ENCODE data around the gene RHNO1. TPM values are rescaled to one million over a fixed set of nuclear protein-coding genes. Genes with fewer than 3 reads are reported as not detected.

Gene RHNO1
- polyA plus RNA-seq, 1 donor from 2014 or later: 85.8 TPM

- H3K9me2 ChIP-seq (ENCODE audit: insufficient read depth, low read length): no peaks in the 10 kb centered on the region
- H3K36me3 ChIP-seq (ENCODE audit: insufficient read depth, low read length): no peaks in the 10 kb centered on the region
- TF ChIP-seq POLR2AphosphoS5 (IDR thresholded peaks at IDR 0.05) (no peak), RAD21 (conservative IDR thresholded peaks at IDR 0.05) (no peak), EZH2 (IDR thresholded peaks at IDR 0.05; ENCODE audit: borderline replicate concordance, insufficient read depth, low read length, poor library complexity, severe bottlenecking) (no peak), TAF1 (IDR thresholded peaks at IDR 0.05; ENCODE audit: low read depth) (no peak), SMC3 (conservative IDR thresholded peaks at IDR 0.05; ENCODE audit: poor library complexity) (no peak), MXI1 (conservative IDR thresholded peaks at IDR 0.05; ENCODE audit: poor library complexity, severe bottlenecking) (no peak), EP300 (conservative IDR thresholded peaks at IDR 0.05; ENCODE audit: poor library complexity, severe bottlenecking) (no peak)
- TF ChIP-seq, protein P1, sequence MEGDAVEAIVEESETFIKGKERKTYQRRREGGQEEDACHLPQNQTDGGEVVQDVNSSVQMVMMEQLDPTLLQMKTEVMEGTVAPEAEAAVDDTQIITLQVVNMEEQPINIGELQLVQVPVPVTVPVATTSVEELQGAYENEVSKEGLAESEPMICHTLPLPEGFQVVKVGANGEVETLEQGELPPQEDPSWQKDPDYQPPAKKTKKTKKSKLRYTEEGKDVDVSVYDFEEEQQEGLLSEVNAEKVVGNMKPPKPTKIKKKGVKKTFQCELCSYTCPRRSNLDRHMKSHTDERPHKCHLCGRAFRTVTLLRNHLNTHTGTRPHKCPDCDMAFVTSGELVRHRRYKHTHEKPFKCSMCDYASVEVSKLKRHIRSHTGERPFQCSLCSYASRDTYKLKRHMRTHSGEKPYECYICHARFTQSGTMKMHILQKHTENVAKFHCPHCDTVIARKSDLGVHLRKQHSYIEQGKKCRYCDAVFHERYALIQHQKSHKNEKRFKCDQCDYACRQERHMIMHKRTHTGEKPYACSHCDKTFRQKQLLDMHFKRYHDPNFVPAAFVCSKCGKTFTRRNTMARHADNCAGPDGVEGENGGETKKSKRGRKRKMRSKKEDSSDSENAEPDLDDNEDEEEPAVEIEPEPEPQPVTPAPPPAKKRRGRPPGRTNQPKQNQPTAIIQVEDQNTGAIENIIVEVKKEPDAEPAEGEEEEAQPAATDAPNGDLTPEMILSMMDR (IDR thresholded peaks at IDR 0.05; ENCODE audit: poor library complexity, severe bottlenecking): no peak
- TF ChIP-seq, protein P2, sequence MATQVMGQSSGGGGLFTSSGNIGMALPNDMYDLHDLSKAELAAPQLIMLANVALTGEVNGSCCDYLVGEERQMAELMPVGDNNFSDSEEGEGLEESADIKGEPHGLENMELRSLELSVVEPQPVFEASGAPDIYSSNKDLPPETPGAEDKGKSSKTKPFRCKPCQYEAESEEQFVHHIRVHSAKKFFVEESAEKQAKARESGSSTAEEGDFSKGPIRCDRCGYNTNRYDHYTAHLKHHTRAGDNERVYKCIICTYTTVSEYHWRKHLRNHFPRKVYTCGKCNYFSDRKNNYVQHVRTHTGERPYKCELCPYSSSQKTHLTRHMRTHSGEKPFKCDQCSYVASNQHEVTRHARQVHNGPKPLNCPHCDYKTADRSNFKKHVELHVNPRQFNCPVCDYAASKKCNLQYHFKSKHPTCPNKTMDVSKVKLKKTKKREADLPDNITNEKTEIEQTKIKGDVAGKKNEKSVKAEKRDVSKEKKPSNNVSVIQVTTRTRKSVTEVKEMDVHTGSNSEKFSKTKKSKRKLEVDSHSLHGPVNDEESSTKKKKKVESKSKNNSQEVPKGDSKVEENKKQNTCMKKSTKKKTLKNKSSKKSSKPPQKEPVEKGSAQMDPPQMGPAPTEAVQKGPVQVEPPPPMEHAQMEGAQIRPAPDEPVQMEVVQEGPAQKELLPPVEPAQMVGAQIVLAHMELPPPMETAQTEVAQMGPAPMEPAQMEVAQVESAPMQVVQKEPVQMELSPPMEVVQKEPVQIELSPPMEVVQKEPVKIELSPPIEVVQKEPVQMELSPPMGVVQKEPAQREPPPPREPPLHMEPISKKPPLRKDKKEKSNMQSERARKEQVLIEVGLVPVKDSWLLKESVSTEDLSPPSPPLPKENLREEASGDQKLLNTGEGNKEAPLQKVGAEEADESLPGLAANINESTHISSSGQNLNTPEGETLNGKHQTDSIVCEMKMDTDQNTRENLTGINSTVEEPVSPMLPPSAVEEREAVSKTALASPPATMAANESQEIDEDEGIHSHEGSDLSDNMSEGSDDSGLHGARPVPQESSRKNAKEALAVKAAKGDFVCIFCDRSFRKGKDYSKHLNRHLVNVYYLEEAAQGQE (IDR thresholded peaks at IDR 0.05; ENCODE audit: borderline replicate concordance): no peak
- no peak overlapping the region for H3K4me3 ChIP-seq (ENCODE audit: low read length)
- H3K4me2 ChIP-seq (ENCODE audit: low read length): no peak overlapping the region
- no peaks in the 10 kb centered on the region for H3K27me3 ChIP-seq (ENCODE audit: insufficient read depth, low read depth, low read length)
- no peaks in the 10 kb centered on the region for H4K20me1 ChIP-seq (ENCODE audit: insufficient read depth)
- H3K9ac ChIP-seq (ENCODE audit: low read length): no peak overlapping the region
- no peaks in the 10 kb centered on the region for H3K79me2 ChIP-seq (replicated peaks; ENCODE audit: insufficient read depth, low read length)
- no peak overlapping the region for H2AFZ ChIP-seq (ENCODE audit: low read depth, low read length)
- H3K27ac ChIP-seq (ENCODE audit: low read length): no peak overlapping the region
- no peaks in the 10 kb centered on the region for H3F3A ChIP-seq (ENCODE audit: insufficient read depth, low read length, poor library complexity, severe bottlenecking)
- H3K9me3 ChIP-seq (ENCODE audit: low read length): no peaks in the 10 kb centered on the region
Measured at GRCh38 chr12:2841056-2841650, 35.9 kb upstream of the RHNO1 start.

GRCh38 chr12:2842948-2843347 lies 34.1 kb upstream of the RHNO1 start:
- H3K4me2 ChIP-seq (ENCODE audit: low read length): no peak overlapping the region
- no peak overlapping the region for H3K4me3 ChIP-seq (ENCODE audit: low read length)
- H3K9me3 ChIP-seq (ENCODE audit: low read length): no peaks in the 10 kb centered on the region
- H3K36me3 ChIP-seq (ENCODE audit: insufficient read depth, low read length): no peaks in the 10 kb centered on the region
- H3K79me2 ChIP-seq (replicated peaks; ENCODE audit: insufficient read depth, low read length): no peaks in the 10 kb centered on the region
- H2AFZ ChIP-seq (ENCODE audit: low read depth, low read length): no peak overlapping the region
- no peaks in the 10 kb centered on the region for H3F3A ChIP-seq (ENCODE audit: insufficient read depth, low read length, poor library complexity, severe bottlenecking)
- H4K20me1 ChIP-seq (ENCODE audit: insufficient read depth): no peaks in the 10 kb centered on the region
- no peak for TF ChIP-seq RAD21 (conservative IDR thresholded peaks at IDR 0.05)
- TF ChIP-seq EZH2 (IDR thresholded peaks at IDR 0.05; ENCODE audit: borderline replicate concordance, insufficient read depth, low read length, poor library complexity, severe bottlenecking): no peak
- TF ChIP-seq, protein P2 (IDR thresholded peaks at IDR 0.05; ENCODE audit: borderline replicate concordance): no peak
- TF ChIP-seq TAF1 (IDR thresholded peaks at IDR 0.05; ENCODE audit: low read depth): no peak
- no peak for TF ChIP-seq POLR2AphosphoS5 (IDR thresholded peaks at IDR 0.05)
- TF ChIP-seq, protein P1 (IDR thresholded peaks at IDR 0.05; ENCODE audit: poor library complexity, severe bottlenecking): no peak
- TF ChIP-seq MXI1 (conservative IDR thresholded peaks at IDR 0.05; ENCODE audit: poor library complexity, severe bottlenecking): no peak
- TF ChIP-seq SMC3 (conservative IDR thresholded peaks at IDR 0.05; ENCODE audit: poor library complexity): no peak
- no peak for TF ChIP-seq EP300 (conservative IDR thresholded peaks at IDR 0.05; ENCODE audit: poor library complexity, severe bottlenecking)
- H3K9ac ChIP-seq (ENCODE audit: low read length): no peak overlapping the region
- no peaks in the 10 kb centered on the region for H3K9me2 ChIP-seq (ENCODE audit: insufficient read depth, low read length)
- H3K27ac ChIP-seq (ENCODE audit: low read length): no peak overlapping the region
- H3K27me3 ChIP-seq (ENCODE audit: insufficient read depth, low read depth, low read length): no peaks in the 10 kb centered on the region
